Mesothelial cell of epicardium (in vitro differentiated cells): ENCODE data around the gene DNAJB8. TPM values are rescaled to one million over a fixed set of nuclear protein-coding genes. Genes with fewer than 3 reads are reported as not detected.

Experiments
- DNase-seq, 2 experiments: peaks; one replicate each; pipeline ENCODE4 v3.0.0; 2021; ENCODE audit warnings: low spot score in 2 of 2; ENCODE audit not compliant: unreplicated experiment in 2 of 2
- H3K27ac Mint-ChIP-seq: 2 replicates; pipeline ENCODE4 v1.8.0; 2021; ENCODE audit warnings: mixed read lengths
- H3K27me3 Mint-ChIP-seq: 2 replicates; pipeline ENCODE4 v1.8.0; 2021; ENCODE audit warnings: low read depth, mixed read lengths
- H3K36me3 Mint-ChIP-seq: 2 replicates; pipeline ENCODE4 v1.8.0; 2021; ENCODE audit warnings: mixed read lengths
- H3K4me1 Mint-ChIP-seq: 2 replicates; pipeline ENCODE4 v1.8.0; 2021; ENCODE audit warnings: mixed read lengths
- H3K4me3 Mint-ChIP-seq: 2 replicates; pipeline ENCODE4 v1.8.0; 2021; ENCODE audit warnings: mild to moderate bottlenecking, moderate library complexity, mixed read lengths
- H3K9me3 Mint-ChIP-seq: 2 replicates; pipeline ENCODE4 v1.8.0; 2021; ENCODE audit warnings: mixed read lengths
- CTCF ChIP-seq: fragments of 200-600 bp; sonication (generic); IDR thresholded peaks from one replicate; pipeline ENCODE4 v1.5.0; 2021; ENCODE audit warnings: antibody characterized with exemption; ENCODE audit not compliant: unreplicated experiment
- total RNA-seq: library from RNA; stranded (reverse); gene quantifications from 3 replicates; pipeline ENCODE4 v1.2.1, GENCODE V29; 2021

DNAJB8 gene
- total RNA-seq, 1 donor from 2014 or later, result not detected

- DNase-seq, result no peak
- H3K27ac Mint-ChIP-seq, result peak overlapping the region; percentile 81
- TF ChIP-seq CTCF, result no peak
- H3K36me3 Mint-ChIP-seq, result no peaks in the 10 kb centered on the region
- no peak overlapping the region for H3K4me3 Mint-ChIP-seq
- H3K9me3 Mint-ChIP-seq, result no peaks in the 10 kb centered on the region
- peaks cover 53% of the 10 kb centered on the region for H3K4me1 Mint-ChIP-seq
- peaks cover 2% of the 10 kb centered on the region for H3K27me3 Mint-ChIP-seq
Observed at GRCh38 chr3:128424508-128425069, 42.1 kb downstream of the DNAJB8 start.

GRCh38 chr3:128423525-128424147, 43.1 kb downstream of the DNAJB8 start:
- H3K27me3 Mint-ChIP-seq, result no peaks in the 10 kb centered on the region
- TF ChIP-seq CTCF, result no peak
- peaks cover 4% of the 10 kb centered on the region for H3K36me3 Mint-ChIP-seq
- H3K4me1 Mint-ChIP-seq, result peaks cover 57% of the 10 kb centered on the region
- H3K27ac Mint-ChIP-seq, result no peak overlapping the region
- no peak overlapping the region for H3K4me3 Mint-ChIP-seq
- no peak for DNase-seq
- peaks cover 6% of the 10 kb centered on the region for H3K9me3 Mint-ChIP-seq

GRCh38 chr3:128422762-128423524, 43.7 kb downstream of the DNAJB8 start:
- no peak for DNase-seq
- peaks cover 4% of the 10 kb centered on the region for H3K36me3 Mint-ChIP-seq
- H3K9me3 Mint-ChIP-seq, result peaks cover 6% of the 10 kb centered on the region
- H3K27ac Mint-ChIP-seq, result no peak overlapping the region
- H3K27me3 Mint-ChIP-seq, result no peaks in the 10 kb centered on the region
- H3K4me3 Mint-ChIP-seq, result no peak overlapping the region
- peaks cover 53% of the 10 kb centered on the region for H3K4me1 Mint-ChIP-seq
- TF ChIP-seq CTCF, result no peak

- peaks cover 6% of the 10 kb centered on the region for H3K9me3 Mint-ChIP-seq
- TF ChIP-seq CTCF, result no peak
- peaks cover 50% of the 10 kb centered on the region for H3K4me1 Mint-ChIP-seq
- peaks cover 4% of the 10 kb centered on the region for H3K36me3 Mint-ChIP-seq
- no peak for DNase-seq
- no peaks in the 10 kb centered on the region for H3K27me3 Mint-ChIP-seq
- H3K4me3 Mint-ChIP-seq, result no peak overlapping the region
- peak overlapping the region; percentile 44 for H3K27ac Mint-ChIP-seq
Observed at GRCh38 chr3:128421966-128422365, 44.7 kb downstream of the DNAJB8 start.

- peaks cover 54% of the 10 kb centered on the region for H3K4me1 Mint-ChIP-seq
- no peak overlapping the region for H3K27ac Mint-ChIP-seq
- TF ChIP-seq CTCF, result no peak
Observed at GRCh38 chr3:128421439-128421836, 45.3 kb downstream of the DNAJB8 start.

More at GRCh38 chr3:128421439-128421836, 45.3 kb downstream of the DNAJB8 start:
- Mint-ChIP-seq H3K36me3 (peaks cover 4% of the 10 kb centered on the region), H3K27me3 (no peaks in the 10 kb centered on the region), H3K4me3 (no peak overlapping the region), H3K9me3 (peaks cover 6% of the 10 kb centered on the region)
- DNase-seq, result no peak
